Nephron (organoid): ENCODE results near the gene TRIP11.

Experiments
- H3K27ac Mint-ChIP-seq, 3 experiments: 2 replicates each; pipeline ENCODE4 v1.8.0; 2020; ENCODE audit warnings: mixed read lengths in 3 of 3, mild to moderate bottlenecking in 2 of 3, moderate library complexity in 1 of 3
- H3K27me3 Mint-ChIP-seq: 2 replicates; pipeline ENCODE4 v1.8.0; 2021; ENCODE audit warnings: low read depth, mild to moderate bottlenecking, moderate library complexity, mixed read lengths
- H3K36me3 Mint-ChIP-seq: 2 replicates; pipeline ENCODE4 v1.8.0; 2020; ENCODE audit warnings: low read depth, mixed read lengths
- H3K4me1 Mint-ChIP-seq: 2 replicates; pipeline ENCODE4 v1.8.0; 2020; ENCODE audit warnings: mixed read lengths
- H3K4me3 Mint-ChIP-seq, 3 experiments: 2 replicates each; pipeline ENCODE4 v1.8.0; 2020; ENCODE audit warnings: mild to moderate bottlenecking in 3 of 3, mixed read lengths in 3 of 3, moderate library complexity in 2 of 3
- H3K9me3 Mint-ChIP-seq: 2 replicates; pipeline ENCODE4 v1.8.0; 2020; ENCODE audit warnings: mixed read lengths
- TF ChIP-seq, protein P1 (sequence below), 3 experiments: fragments of 200-600 bp; sonication (generic); IDR thresholded peaks; one replicate each; pipeline ENCODE4 v1.5.0; 2021; ENCODE audit warnings: antibody characterized with exemption in 3 of 3; ENCODE audit not compliant: unreplicated experiment in 3 of 3

TRIP11 gene

DNA sequence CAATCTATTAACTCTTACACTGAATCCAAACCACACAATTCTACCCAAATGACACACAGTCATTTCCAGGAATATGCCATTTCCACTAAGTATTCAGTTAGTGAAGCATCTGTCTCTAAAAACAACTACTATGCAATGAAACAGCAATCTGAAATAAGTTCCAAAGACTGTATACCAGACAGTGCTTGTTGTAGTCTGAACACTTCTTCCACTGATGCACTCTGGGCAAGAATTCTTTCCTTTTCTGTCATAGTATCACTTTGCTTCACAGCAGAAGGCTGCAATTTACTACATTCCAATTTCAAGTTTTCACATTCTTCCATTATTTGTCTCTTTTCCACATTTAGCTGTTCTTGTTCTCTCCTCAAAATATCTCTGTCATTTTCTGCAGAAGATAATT, 25.8 kb downstream of the TRIP11 start:
- Mint-ChIP-seq H3K36me3 (peaks cover 50% of the 10 kb centered on the region), H3K4me1 (no peaks in the 10 kb centered on the region), H3K27ac (no peak overlapping the region), H3K4me3 (no peak overlapping the region), H3K27me3 (no peaks in the 10 kb centered on the region), H3K9me3 (no peaks in the 10 kb centered on the region)
- TF ChIP-seq, protein P1, sequence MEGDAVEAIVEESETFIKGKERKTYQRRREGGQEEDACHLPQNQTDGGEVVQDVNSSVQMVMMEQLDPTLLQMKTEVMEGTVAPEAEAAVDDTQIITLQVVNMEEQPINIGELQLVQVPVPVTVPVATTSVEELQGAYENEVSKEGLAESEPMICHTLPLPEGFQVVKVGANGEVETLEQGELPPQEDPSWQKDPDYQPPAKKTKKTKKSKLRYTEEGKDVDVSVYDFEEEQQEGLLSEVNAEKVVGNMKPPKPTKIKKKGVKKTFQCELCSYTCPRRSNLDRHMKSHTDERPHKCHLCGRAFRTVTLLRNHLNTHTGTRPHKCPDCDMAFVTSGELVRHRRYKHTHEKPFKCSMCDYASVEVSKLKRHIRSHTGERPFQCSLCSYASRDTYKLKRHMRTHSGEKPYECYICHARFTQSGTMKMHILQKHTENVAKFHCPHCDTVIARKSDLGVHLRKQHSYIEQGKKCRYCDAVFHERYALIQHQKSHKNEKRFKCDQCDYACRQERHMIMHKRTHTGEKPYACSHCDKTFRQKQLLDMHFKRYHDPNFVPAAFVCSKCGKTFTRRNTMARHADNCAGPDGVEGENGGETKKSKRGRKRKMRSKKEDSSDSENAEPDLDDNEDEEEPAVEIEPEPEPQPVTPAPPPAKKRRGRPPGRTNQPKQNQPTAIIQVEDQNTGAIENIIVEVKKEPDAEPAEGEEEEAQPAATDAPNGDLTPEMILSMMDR (IDR thresholded peaks at IDR 0.05; ENCODE audit: unreplicated experiment in 3 of 3), result no peak

DNA sequence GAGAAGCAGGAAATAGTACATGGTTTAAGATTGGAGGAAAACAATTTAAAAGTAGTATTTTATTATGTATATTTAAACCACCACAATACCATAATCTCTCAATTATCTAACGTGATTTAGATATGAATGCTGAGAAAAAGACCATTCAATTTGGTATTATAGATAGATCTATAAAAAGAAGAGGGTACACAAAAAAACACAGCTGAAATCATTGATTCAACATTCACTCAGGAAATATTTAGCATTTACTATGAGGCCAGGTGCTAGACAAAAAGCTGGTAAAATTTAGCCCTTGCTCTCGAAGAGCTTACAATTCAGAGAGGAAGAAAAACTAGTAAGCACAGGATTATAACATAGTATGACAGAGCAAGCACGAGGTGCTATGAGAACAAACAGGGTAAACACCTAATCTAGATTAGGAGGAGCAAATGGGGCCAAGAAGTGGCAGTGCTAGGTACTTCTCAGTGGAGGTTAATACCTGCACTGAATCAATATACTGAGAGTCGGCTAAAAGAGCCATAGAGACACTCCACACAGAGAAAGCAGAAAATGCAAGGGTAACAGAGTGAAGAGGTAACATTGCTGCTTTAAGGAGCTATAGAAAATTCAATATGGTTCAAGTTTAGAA, 27.6 kb downstream of the TRIP11 start:
- H3K27ac Mint-ChIP-seq, result no peak overlapping the region
- peaks cover 62% of the 10 kb centered on the region for H3K36me3 Mint-ChIP-seq
- no peak overlapping the region for H3K4me3 Mint-ChIP-seq
- no peaks in the 10 kb centered on the region for H3K9me3 Mint-ChIP-seq
- H3K4me1 Mint-ChIP-seq, result no peaks in the 10 kb centered on the region
- TF ChIP-seq, protein P1 (IDR thresholded peaks at IDR 0.05; ENCODE audit: unreplicated experiment in 3 of 3), result no peak
- H3K27me3 Mint-ChIP-seq, result no peaks in the 10 kb centered on the region

DNA sequence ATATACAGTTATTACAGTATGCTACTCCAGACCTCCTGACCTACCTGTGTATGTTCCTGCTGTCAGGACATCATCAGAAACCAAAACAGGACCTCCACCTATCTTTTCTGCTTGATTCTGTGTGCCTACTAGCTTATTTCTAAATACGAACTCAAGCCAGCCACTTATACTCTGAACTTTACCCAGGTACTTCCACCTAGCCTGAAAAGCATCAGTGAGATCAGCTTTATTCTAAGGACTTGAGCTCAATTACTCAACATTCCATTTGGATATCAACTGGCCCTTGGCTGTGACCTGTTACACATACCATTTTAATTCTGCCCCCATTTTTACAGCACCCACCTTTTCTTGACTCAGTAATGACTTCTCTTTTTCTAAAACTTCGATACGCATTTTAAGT, 29.2 kb downstream of the TRIP11 start:
- Mint-ChIP-seq H3K36me3 (peaks cover 56% of the 10 kb centered on the region), H3K4me3 (no peak overlapping the region), H3K27me3 (no peaks in the 10 kb centered on the region), H3K4me1 (no peaks in the 10 kb centered on the region), H3K9me3 (no peaks in the 10 kb centered on the region), H3K27ac (no peak overlapping the region)
- TF ChIP-seq, protein P1 (IDR thresholded peaks at IDR 0.05; ENCODE audit: unreplicated experiment in 3 of 3), result no peak

GRCh38 chr14:92009604-92010003, 30.3 kb downstream of the TRIP11 start:
- peaks cover 65% of the 10 kb centered on the region for H3K36me3 Mint-ChIP-seq
- H3K4me1 Mint-ChIP-seq, result no peaks in the 10 kb centered on the region
- no peak overlapping the region for H3K27ac Mint-ChIP-seq
- no peak overlapping the region for H3K4me3 Mint-ChIP-seq
- H3K27me3 Mint-ChIP-seq, result no peaks in the 10 kb centered on the region
- TF ChIP-seq, protein P1 (IDR thresholded peaks at IDR 0.05; ENCODE audit: unreplicated experiment in 3 of 3), result no peak
- no peaks in the 10 kb centered on the region for H3K9me3 Mint-ChIP-seq

- no peak overlapping the region for H3K4me3 Mint-ChIP-seq
- TF ChIP-seq, protein P1 (IDR thresholded peaks at IDR 0.05; ENCODE audit: unreplicated experiment in 3 of 3), result no peak
- H3K9me3 Mint-ChIP-seq, result no peaks in the 10 kb centered on the region
- no peaks in the 10 kb centered on the region for H3K4me1 Mint-ChIP-seq
- H3K27ac Mint-ChIP-seq, result no peak overlapping the region
- H3K27me3 Mint-ChIP-seq, result no peaks in the 10 kb centered on the region
- H3K36me3 Mint-ChIP-seq, result peaks cover 52% of the 10 kb centered on the region
Measured at GRCh38 chr14:92005019-92005418, 34.8 kb downstream of the TRIP11 start.

DNA sequence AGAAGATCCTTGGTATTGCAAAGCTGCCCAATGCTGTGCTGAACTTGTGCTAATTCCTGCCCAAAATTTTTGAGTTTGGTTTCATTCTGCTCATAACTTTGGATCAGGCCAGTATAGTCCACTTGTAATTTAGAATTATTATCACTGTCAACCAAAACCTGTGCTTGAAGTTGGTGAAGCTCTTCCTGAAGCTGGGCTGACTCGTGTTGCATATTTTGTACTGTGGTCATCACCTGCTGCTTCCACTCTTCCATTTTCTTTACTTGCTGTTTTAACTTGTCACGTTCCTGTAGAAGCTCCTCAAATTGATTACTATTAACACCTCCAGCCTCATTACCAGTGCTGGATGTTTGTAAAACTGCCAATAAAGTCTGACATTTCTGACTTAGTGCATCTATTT, 35.8 kb downstream of the TRIP11 start:
- TF ChIP-seq, protein P1 (IDR thresholded peaks at IDR 0.05; ENCODE audit: unreplicated experiment in 3 of 3), result no peak
- Mint-ChIP-seq H3K27ac (no peak overlapping the region), H3K4me1 (no peaks in the 10 kb centered on the region)

More for the DNA sequence above, 35.8 kb downstream of the TRIP11 start:
- Mint-ChIP-seq H3K27me3 (no peaks in the 10 kb centered on the region), H3K4me3 (no peak overlapping the region), H3K36me3 (peaks cover 61% of the 10 kb centered on the region), H3K9me3 (no peaks in the 10 kb centered on the region)
